KMS-11 (cell line): ENCODE data around the gene ACP7.

ENCODE experiments used
- H2AFZ ChIP-seq: fragments of 200-600 bp; sonication (generic); 2 replicates; pipeline ENCODE4 v1.6.1; 2016; ENCODE audit warnings: antibody characterized with exemption, mixed run types, low read depth
- H3K27ac ChIP-seq: fragments of 200-600 bp; sonication (generic); 2 replicates; pipeline ENCODE4 v1.6.1; 2016; ENCODE audit warnings: mild to moderate bottlenecking, mixed run types
- H3K27me3 ChIP-seq: fragments of 200-600 bp; sonication (generic); 2 replicates; pipeline ENCODE4 v1.6.1; 2017; ENCODE audit warnings: mild to moderate bottlenecking, low read depth, mixed run types, moderate library complexity; ENCODE audit not compliant: insufficient read depth
- H3K36me3 ChIP-seq: fragments of 200-600 bp; sonication (generic); 2 replicates; pipeline ENCODE4 v1.6.1; 2017; ENCODE audit warnings: mild to moderate bottlenecking, mixed run types; ENCODE audit not compliant: insufficient read depth
- H3K4me1 ChIP-seq: fragments of 200-600 bp; sonication (generic); 2 replicates; pipeline ENCODE4 v1.6.1; 2016; ENCODE audit warnings: mild to moderate bottlenecking, low read depth, mixed run types; ENCODE audit not compliant: poor library complexity, severe bottlenecking
- H3K4me2 ChIP-seq: fragments of 200-600 bp; sonication (generic); 2 replicates; pipeline ENCODE4 v1.7.0; 2016; ENCODE audit warnings: mild to moderate bottlenecking, mixed run types
- H3K4me3 ChIP-seq: fragments of 200-600 bp; sonication (generic); IDR thresholded peaks from 2 replicates; pipeline ENCODE4 v1.6.1; 2017; ENCODE audit warnings: low read depth, low read length, mixed read lengths; ENCODE audit not compliant: insufficient read depth
- H3K79me2 ChIP-seq: fragments of 200-600 bp; sonication (generic); 2 replicates; pipeline ENCODE4 v1.6.1; 2016; ENCODE audit warnings: low read depth, mixed run types; ENCODE audit not compliant: insufficient read depth
- H3K9ac ChIP-seq: fragments of 200-600 bp; sonication (generic); 2 replicates; pipeline ENCODE4 v1.6.1; 2016; ENCODE audit warnings: mild to moderate bottlenecking, mixed run types
- H4K20me1 ChIP-seq: fragments of 200-600 bp; sonication (generic); 2 replicates; pipeline ENCODE4 v1.6.1; 2016; ENCODE audit warnings: mild to moderate bottlenecking, mixed run types; ENCODE audit not compliant: insufficient read depth
- CTCF ChIP-seq: fragments of 200-600 bp; sonication (generic); conservative IDR thresholded peaks from 2 replicates; pipeline ENCODE4 v1.6.1; 2017; ENCODE audit warnings: low read depth, mild to moderate bottlenecking, antibody characterized with exemption, low read length, moderate library complexity, mixed read lengths

Gene ACP7

GRCh38 chr19:39154629-39155100, 70.5 kb downstream of the ACP7 start:
- Histone ChIP-seq H3K4me1 (no peaks in the 10 kb centered on the region), H4K20me1 (no peaks in the 10 kb centered on the region), H3K36me3 (no peaks in the 10 kb centered on the region), H2AFZ (no peak overlapping the region), H3K4me3 (no peak overlapping the region), H3K27me3 (no peaks in the 10 kb centered on the region), H3K27ac (no peak overlapping the region), H3K9ac (no peak overlapping the region), H3K79me2 (0 out of 2 replicates have a peak, but pooled peaks cover 7% of the 10 kb centered on the region), H3K4me2 (no peak overlapping the region)
- no peak for TF ChIP-seq CTCF

GRCh38 chr19:39155114-39155700, 71.0 kb downstream of the ACP7 start:
- Histone ChIP-seq H3K79me2 (0 out of 2 replicates have a peak, but pooled peaks cover 7% of the 10 kb centered on the region), H3K4me3 (no peak overlapping the region), H2AFZ (no peak overlapping the region), H3K4me1 (no peaks in the 10 kb centered on the region), H3K27me3 (no peaks in the 10 kb centered on the region), H3K36me3 (no peaks in the 10 kb centered on the region), H3K4me2 (no peak overlapping the region), H4K20me1 (no peaks in the 10 kb centered on the region), H3K9ac (no peak overlapping the region), H3K27ac (no peak overlapping the region)
- TF ChIP-seq CTCF = no peak

- H3K36me3 ChIP-seq = no peaks in the 10 kb centered on the region
- no peak overlapping the region for H3K4me3 ChIP-seq
- no peak overlapping the region for H3K9ac ChIP-seq
- H4K20me1 ChIP-seq = no peaks in the 10 kb centered on the region
- TF ChIP-seq CTCF = no peak
- H3K4me2 ChIP-seq = no peak overlapping the region
- no peak overlapping the region for H3K27ac ChIP-seq
- no peak overlapping the region for H2AFZ ChIP-seq
- 0 out of 2 replicates have a peak, but pooled peaks cover 6% of the 10 kb centered on the region for H3K79me2 ChIP-seq
- no peaks in the 10 kb centered on the region for H3K27me3 ChIP-seq
- H3K4me1 ChIP-seq = no peaks in the 10 kb centered on the region
Measured at GRCh38 chr19:39155741-39156140, 71.6 kb downstream of the ACP7 start.

- no peak for TF ChIP-seq CTCF
- no peak overlapping the region for H2AFZ ChIP-seq
- no peaks in the 10 kb centered on the region for H3K4me1 ChIP-seq
- no peak overlapping the region for H3K4me2 ChIP-seq
- H4K20me1 ChIP-seq = no peaks in the 10 kb centered on the region
- H3K79me2 ChIP-seq = 0 out of 2 replicates have a peak, but pooled peaks cover 4% of the 10 kb centered on the region
- no peak overlapping the region for H3K9ac ChIP-seq
- no peaks in the 10 kb centered on the region for H3K27me3 ChIP-seq
- H3K27ac ChIP-seq = no peak overlapping the region
- H3K4me3 ChIP-seq = no peak overlapping the region
- no peaks in the 10 kb centered on the region for H3K36me3 ChIP-seq
Measured at GRCh38 chr19:39156326-39157230, 72.4 kb downstream of the ACP7 start.
